GM18508 (cell line): Measurements from ENCODE around the gene TCIRG1.
"Not testable (repeated sequence)": the region's sequence is repeated elsewhere in the genome, so short reads cannot be mapped to it uniquely, and the experiment has no call there.

ENCODE experiments used
- ATAC-seq: cut with Tn5 transposase; IDR thresholded peaks from one replicate; pipeline ENCODE4 v1.9.1; 2021; ENCODE audit warnings: moderate number of reproducible peaks; ENCODE audit not compliant: insufficient read depth, unreplicated experiment

TCIRG1 gene

DNA sequence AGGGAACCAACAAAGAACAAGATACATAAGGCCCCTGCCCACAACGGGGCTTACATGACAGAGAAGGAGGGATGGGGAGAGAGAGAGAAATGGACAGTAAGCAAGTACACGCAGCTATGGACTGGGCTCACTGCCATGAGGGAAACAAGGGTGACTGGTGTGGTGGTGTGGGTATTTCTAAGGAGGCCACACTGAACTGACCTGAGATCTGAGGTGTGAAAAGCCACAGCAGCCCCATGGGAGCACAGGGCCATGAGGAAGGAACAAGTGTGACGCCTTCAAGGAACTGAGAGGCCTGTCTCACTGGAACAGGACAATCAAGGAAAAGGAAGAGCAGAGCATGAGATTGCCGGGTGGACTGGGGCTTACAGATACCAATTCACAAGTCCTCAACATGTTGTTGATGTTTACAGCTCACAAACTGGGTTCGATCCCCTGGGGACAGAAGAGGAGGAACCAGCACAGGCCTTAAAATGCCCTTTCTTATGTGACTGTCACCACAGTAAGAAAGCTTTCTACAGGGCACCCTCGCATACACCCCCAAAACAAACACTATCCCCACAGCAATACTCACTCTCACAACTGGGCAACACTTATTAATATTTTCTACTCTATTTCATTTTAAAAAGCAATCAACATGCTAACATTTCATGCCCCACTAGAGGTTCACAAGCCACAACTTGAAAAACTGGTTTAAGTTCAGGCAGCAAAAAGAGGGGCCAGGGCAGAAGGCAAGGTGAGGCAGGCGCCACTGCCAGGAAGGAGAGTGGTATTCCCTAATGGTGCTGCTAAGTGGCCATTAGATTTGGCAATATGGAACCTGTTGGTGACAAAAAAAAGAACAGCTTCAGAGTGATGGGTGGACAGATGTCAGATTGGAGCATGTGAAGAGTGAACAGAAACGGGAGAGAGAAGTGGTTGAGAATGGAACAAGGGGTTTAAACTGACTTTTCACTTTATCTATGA lies 39.1 kb downstream of the TCIRG1 start:
- no peak for ATAC-seq

DNA sequence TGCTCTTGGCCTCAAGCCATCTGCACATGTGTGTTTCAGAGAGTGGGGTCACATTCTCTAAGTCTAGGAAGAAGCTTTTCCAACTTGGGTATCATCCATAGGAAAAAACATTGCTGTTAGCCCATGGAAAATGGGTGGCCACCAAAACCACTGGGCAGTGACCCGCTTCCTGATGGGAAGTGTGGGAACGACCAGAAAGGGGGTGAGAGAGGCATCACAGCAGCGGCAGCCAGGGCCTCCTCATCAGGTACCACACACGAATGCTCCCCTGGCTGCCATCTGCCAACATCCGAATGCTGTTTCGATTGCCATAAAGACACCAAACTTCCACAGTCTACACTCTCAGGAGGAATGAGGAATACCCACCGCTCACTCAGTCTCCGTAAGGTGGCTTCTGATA lies 42.0 kb downstream of the TCIRG1 start:
- ATAC-seq, result no peak

DNA sequence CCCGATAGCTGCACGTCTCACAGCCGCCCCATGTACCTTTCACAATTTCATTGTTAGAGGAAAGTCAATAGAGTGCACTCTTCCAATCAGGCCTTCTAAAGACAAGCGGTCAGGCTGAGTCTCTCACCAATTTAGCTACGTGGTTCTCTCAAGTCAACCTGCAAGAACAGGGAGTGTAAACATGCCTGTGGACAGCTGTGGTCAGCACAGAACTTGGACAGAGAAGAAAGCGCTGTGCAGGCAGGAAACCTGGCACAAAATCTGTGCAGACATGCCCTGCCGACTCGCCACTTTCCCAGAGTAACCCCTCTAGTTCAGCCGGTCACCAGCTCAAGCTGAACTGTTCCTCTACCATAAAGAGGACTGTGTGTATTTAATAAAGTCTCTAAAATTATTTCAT lies 42.9 kb downstream of the TCIRG1 start:
- no peak for ATAC-seq

DNA sequence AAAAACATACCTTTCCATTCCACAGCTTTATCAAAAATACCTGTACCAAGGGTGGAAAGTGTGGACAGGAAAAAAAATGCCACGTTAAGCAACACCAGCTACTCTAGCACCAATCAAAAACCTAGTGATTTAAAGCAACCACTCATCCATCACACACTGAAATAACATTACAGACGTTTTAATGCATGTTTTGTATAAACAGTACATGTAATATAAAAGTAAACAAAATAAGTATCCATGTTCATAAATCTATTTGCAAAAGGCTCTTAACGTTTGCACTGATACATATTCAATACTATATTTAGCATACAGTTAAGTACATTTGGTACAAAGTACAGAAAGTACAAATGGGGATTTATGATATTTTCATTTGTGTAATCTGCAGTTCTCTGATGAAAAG lies 43.7 kb downstream of the TCIRG1 start:
- no peak for ATAC-seq

DNA sequence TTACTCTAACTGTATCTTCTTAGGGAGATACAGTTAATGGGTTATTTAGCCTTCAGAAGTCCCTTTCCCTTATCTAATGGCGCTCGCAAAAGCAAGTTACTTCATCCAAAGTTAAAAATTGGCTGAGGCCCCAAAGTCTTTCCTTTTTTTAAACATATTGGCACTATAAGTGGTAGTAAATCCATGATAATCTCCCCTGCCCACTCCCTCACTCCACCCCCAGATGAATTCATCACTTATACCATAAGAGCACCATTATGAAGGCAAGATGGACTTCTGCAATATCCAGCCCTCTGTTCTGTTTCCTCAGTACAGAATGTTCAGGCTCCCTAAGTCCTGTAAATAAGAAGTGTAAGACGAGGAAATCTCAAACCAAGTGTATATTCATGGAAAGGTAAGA lies 44.7 kb downstream of the TCIRG1 start:
- ATAC-seq, result no peak

DNA sequence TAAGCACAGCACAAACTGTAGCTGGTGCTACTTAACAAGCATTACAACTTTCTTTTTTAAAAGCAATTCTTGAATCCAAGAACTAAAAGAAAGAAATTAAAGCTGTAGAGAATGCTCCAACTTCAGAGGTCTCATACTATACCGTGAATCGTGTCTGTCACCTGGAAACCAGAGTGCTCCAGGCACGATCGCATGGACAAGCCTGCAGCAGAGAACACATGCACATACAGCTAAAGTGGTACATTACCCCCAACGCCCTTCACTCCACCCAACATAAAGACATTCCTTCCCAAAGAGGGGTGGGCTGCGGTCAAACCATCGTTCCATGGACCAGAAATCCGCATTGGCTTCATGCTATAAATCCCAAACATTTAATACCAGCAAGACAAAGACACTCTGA lies 50.9 kb downstream of the TCIRG1 start:
- no peak for ATAC-seq

DNA sequence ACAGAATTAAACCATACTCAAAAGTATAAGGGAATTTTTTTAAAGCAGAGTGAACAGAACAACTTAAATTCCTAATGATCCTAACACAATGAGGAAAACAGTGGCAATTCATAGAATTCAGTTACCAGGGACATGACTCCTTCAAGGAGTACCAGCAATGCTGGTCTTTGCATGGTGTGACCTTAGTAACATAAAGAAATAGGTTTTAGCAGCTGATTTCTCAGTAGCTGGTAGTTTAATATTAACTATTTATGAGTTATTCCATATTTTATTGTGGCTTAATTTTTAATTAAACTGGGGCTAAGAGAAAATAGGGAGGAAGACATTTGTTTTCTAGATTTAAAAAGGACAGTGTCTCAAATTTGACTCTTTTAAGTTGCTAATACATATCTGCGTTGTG lies 51.5 kb downstream of the TCIRG1 start:
- ATAC-seq, result no peak

DNA sequence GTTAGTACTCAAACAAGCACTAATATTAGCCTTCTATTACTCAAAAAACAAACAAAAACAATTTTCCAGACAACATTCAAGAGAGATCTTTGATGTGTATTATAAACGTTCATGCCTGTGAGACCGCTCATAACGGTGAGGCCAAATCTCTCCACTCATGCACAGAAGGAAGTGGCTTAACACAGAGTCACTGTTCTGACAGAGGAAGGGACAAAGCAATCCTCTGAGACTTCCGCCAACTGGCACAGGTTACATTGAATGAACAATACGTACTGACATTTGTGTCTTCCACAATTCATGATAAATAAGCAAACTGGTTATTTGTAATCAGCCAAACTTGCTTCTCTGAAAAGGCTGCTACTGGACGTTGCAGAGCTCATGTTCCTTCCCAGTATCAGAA lies 51.9 kb downstream of the TCIRG1 start:
- ATAC-seq, result no peak

DNA sequence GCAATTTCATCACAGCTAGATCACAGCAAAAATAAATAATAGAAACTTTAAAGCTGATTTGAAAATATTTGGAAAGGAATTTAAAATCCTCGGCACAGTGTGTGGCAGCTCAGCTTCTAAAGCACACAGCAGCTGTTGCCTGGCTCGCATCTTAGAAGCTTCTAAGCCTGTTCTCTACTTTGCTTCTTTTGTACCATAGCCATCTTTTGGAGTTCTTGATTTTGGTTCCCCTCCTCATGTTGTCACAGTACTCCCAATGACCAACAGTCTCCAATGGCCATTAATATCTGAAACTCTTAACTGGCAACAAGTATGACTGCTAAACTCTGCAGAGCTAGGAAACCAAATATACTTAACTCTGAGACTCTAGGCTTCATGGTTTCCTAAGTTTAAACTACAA lies 53.6 kb downstream of the TCIRG1 start:
- ATAC-seq, result no peak

DNA sequence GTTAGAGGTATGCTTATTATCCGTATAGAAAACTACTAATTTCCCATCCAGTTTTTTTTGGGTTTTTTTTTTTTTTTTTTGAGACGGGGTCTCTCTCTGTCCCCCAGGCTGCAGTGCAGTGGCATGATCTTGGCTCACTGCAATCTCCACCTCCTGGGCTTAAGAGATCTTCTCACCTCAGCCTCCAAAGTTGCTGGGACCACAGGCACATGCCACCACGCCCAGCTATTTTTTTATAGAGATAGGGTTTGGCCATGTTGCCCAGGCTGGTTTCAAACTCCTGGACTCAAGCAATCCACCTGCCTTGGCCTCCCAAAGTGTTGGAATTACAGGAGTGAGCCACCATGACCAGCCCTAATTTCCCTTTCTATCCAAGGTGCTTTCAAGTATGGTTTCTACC lies 54.1 kb downstream of the TCIRG1 start:
- not testable (repeated sequence) for ATAC-seq

DNA sequence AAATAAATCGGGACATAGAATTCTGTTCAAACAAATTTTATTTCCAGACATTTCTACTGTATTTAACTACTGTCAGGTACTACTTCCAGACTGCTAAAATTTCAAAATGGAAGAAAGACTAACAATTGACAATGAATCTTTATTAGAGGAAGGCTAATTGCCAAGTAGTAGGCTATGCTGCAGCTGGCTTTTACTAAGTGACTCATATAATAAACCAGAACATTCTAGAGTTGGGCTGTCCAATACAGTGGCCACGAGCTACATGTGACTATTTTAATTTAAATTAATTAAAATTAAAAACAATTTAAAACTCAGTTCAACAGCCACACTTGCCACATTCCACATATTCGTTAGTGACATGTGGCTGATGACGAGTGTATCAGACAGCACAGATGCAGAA lies 54.7 kb downstream of the TCIRG1 start:
- ATAC-seq, result no peak

DNA sequence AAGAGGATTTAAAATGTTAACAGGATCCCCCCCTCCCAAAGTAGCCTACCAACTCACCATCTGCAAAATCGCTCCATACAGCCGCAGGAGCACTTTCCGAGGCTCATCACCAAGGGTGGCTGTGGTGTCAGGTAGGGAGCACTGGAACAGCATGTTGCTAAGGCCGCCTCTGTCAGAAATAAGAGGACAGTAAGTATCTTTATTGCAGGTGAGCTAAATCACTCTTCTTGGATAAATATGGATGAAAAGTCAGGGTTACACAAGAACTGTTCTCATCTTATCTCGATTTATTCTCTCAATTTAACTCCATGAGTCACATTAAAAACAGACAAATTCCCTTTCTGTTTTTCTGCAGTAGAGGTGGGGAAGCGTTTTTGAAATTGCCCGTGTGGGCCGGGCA lies 58.1 kb downstream of the TCIRG1 start:
- ATAC-seq, result no peak

DNA sequence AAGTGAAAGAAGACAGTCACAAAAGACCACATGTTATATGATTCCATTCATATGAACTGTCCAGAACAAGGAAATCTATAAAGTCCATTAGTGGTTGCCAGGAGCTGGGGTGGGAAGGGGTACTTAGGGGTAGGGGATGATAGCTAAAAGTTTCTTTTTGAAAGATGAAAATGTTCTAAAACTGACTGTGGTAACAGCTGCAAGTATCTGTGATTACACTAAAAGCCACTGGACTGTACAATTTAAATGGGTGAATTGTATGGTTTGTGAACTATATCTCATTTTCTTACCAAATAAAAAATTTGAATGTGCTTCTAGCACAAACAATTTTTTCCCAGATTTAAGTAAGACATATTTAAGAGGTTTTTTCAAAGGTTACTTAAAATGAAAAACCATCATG lies 60.2 kb downstream of the TCIRG1 start:
- ATAC-seq, result no peak

DNA sequence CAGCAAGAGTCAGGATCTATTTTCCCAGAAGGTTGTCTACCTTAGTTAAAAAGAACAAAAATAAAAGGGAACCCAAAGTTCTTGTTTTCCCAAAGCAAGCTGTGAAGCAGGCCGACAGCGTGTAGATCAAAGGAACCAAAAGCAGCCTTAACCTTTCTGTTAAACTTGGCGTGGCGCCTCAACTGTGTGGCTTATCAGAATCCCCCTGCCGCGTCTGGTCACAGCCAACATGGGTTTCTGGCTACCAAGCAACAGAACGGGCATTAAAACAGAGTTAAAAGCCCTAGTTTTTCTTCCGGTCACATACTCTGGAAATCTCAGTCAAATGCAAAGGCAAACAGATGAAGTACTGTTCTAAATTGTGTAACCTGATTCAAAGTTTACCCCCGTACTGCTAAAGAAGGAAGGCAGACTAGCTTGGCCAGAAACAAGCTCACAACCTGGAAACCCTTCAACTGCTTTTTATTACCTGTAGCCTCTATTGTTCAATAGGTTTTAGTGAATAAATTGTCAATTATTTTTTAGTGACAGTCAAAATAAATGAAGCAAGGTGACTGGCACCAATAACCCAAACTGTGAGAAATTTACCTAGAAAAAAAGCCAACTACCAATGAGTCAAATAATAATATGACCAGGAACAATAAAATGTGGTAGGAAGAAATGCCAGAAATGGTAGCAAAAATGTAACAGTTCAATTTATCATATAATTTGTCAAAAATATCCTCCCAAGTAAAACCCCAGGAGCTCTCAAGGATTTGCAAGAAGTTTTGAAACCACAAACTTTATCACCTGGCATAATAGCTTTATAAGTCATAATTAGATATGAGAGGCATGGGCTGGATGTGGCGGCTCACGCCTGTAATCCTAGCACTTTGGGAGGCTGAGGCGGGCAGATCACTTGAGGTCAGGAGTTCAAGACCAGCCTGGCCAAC lies 60.9 kb downstream of the TCIRG1 start:
- no peak for ATAC-seq
